Daoy (cell line): ENCODE data around the gene IDH3A. TPM values are rescaled to one million over a fixed set of nuclear protein-coding genes. Genes with fewer than 3 reads are reported as not detected.

ENCODE experiments used
- DNase-seq: peaks from one replicate; pipeline ENCODE4 v3.0.0-alpha.2; 2015; ENCODE audit warnings: low read depth
- total RNA-seq: library from RNA; depleted of rRNA; stranded (reverse); fragments of >200 nt; shearing (Covaris generic); gene quantifications from 2 replicates; pipeline ENCODE4 v1.2.3, GENCODE V29; 2014

IDH3A gene
- total RNA-seq, 1 experiment from 2014 or later, result 74.2 TPM

- no peak for DNase-seq
These were observed 18.2 kb downstream of the IDH3A start for GRCh38 chr15:78167227-78167888.

- DNase-seq, result no peak
These were observed 19.4 kb downstream of the IDH3A start for GRCh38 chr15:78168608-78169007.

- no peak for DNase-seq
These were observed 21.9 kb downstream of the IDH3A start for GRCh38 chr15:78170848-78171773.

- no peak for DNase-seq
These were observed 22.8 kb downstream of the IDH3A start for GRCh38 chr15:78171864-78172472.

- no peak for DNase-seq
These were observed 25.2 kb downstream of the IDH3A start for GRCh38 chr15:78174401-78174800.

GRCh38 chr15:78175330-78175729, 26.2 kb downstream of the IDH3A start:
- no peak for DNase-seq

- peak; percentile 55 for DNase-seq
These were observed 28.3 kb downstream of the IDH3A start for GRCh38 chr15:78177447-78177873.

- DNase-seq, result no peak
These were observed 28.9 kb downstream of the IDH3A start for GRCh38 chr15:78178064-78178463.

GRCh38 chr15:78179286-78179840, 30.2 kb downstream of the IDH3A start:
- no peak for DNase-seq

- no peak for DNase-seq
These were observed 30.7 kb downstream of the IDH3A start for GRCh38 chr15:78179906-78180305.

GRCh38 chr15:78182336-78182700, 33.2 kb downstream of the IDH3A start:
- no peak for DNase-seq

- no peak for DNase-seq
These were observed 33.7 kb downstream of the IDH3A start for GRCh38 chr15:78182821-78183220.

GRCh38 chr15:78192826-78193594, 43.8 kb downstream of the IDH3A start:
- no peak for DNase-seq

- no peak for DNase-seq
These were observed 44.8 kb downstream of the IDH3A start for GRCh38 chr15:78193731-78194567.

- DNase-seq, result no peak
These were observed 45.4 kb downstream of the IDH3A start for GRCh38 chr15:78194568-78194925.

GRCh38 chr15:78195735-78196201, 46.6 kb downstream of the IDH3A start:
- DNase-seq, result peak; percentile 29

- no peak for DNase-seq
These were observed 48.5 kb downstream of the IDH3A start for GRCh38 chr15:78197632-78198031.

GRCh38 chr15:78200276-78200930, 51.2 kb downstream of the IDH3A start:
- no peak for DNase-seq

GRCh38 chr15:78201281-78202190, 52.4 kb downstream of the IDH3A start:
- no peak for DNase-seq
